HG02973 (cell line): ENCODE results near the gene HELZ.
"Not testable (repeated sequence)": the region's sequence is repeated elsewhere in the genome, so short reads cannot be mapped to it uniquely, and the experiment has no call there.

Source experiments
- ATAC-seq: cut with Tn5 transposase; IDR thresholded peaks from one replicate; pipeline ENCODE4 v1.9.1; 2021; ENCODE audit warnings: moderate library complexity; ENCODE audit not compliant: unreplicated experiment

HELZ gene, protein sequence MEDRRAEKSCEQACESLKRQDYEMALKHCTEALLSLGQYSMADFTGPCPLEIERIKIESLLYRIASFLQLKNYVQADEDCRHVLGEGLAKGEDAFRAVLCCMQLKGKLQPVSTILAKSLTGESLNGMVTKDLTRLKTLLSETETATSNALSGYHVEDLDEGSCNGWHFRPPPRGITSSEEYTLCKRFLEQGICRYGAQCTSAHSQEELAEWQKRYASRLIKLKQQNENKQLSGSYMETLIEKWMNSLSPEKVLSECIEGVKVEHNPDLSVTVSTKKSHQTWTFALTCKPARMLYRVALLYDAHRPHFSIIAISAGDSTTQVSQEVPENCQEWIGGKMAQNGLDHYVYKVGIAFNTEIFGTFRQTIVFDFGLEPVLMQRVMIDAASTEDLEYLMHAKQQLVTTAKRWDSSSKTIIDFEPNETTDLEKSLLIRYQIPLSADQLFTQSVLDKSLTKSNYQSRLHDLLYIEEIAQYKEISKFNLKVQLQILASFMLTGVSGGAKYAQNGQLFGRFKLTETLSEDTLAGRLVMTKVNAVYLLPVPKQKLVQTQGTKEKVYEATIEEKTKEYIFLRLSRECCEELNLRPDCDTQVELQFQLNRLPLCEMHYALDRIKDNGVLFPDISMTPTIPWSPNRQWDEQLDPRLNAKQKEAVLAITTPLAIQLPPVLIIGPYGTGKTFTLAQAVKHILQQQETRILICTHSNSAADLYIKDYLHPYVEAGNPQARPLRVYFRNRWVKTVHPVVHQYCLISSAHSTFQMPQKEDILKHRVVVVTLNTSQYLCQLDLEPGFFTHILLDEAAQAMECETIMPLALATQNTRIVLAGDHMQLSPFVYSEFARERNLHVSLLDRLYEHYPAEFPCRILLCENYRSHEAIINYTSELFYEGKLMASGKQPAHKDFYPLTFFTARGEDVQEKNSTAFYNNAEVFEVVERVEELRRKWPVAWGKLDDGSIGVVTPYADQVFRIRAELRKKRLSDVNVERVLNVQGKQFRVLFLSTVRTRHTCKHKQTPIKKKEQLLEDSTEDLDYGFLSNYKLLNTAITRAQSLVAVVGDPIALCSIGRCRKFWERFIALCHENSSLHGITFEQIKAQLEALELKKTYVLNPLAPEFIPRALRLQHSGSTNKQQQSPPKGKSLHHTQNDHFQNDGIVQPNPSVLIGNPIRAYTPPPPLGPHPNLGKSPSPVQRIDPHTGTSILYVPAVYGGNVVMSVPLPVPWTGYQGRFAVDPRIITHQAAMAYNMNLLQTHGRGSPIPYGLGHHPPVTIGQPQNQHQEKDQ (N-terminal part only)

DNA sequence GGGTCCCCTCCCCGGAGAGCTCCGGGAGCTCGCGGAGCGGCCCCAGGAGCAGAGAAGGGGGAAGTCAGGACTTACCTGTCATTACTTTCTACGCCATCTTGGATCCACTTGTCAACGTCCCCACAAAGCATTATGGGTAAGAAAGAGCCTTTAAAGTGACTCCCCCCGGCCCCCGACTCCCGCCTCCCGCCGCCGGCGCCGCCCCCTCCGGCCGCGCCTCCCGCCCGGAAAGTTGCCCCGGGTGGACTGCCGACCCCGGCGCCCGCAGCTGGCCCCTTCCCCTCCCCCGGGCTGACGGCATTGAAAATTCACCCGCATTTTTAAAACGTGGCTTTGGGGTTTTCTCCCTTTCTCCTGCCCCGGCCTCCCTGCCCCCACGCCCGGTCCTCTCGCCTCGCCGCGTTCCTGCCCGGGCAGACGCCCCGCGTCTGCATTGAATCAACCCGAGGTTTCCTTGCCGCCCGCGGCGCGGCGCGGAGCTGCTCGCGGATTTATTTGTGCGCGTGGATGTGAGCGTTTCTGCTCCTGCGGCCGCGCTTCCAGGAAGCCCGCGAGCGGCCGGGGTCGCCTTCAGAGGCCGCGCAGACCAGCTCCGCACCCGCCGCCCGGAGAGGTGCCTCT, at the start of gene HELZ:
Gene HELZ, minus strand, starts transcription at position 124 of the 621 bp plus-strand sequence. CDS start 26,392 bp downstream, outside the sequence.
- ATAC-seq = peak; percentile 48

DNA sequence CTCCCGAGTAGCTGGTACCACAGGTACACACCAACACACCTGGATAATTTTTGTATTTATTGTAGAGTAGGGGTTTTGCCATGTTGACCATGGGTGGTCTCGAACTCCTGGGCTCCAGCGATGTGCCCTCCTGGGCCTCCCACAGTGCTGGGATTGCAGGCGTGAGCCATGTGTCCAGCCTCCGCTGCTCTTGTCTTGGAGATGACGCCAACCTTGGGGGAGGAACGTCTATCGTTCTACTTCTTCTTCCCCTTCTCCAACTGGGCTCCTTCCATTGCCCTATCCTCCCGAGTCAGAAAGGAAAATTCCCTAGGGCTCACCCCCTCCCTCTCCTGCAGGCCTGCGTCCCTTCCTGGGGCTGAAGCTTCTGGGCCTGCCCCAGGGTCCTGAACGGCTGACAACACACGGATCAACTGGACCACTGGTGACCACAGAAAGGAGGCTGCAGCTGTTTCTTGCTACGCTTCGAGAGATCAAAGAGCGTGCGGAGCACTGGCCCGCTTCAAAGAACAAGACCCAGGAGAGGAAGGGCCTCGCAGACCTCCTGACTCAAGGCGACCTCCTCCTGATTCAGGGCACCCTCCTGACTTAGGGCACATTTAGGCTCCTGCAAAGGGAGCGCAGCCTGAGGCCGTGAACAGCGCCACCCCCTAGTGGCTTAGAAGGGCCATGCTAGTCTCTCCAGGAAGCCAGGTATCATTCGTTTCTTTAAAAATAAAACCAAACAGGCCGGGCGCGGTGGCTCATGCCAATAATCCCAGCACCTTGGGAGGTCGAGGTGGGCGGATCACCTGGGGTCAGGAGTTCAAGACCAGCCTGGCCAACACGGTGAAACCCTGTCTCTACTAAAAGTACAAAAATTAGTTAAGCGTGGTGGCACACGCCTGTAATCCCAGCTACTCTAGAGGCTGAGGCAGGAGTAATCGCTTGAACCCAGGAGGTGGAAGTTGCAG, 48.5 kb upstream of the HELZ start:
- ATAC-seq = peak; percentile 77

DNA sequence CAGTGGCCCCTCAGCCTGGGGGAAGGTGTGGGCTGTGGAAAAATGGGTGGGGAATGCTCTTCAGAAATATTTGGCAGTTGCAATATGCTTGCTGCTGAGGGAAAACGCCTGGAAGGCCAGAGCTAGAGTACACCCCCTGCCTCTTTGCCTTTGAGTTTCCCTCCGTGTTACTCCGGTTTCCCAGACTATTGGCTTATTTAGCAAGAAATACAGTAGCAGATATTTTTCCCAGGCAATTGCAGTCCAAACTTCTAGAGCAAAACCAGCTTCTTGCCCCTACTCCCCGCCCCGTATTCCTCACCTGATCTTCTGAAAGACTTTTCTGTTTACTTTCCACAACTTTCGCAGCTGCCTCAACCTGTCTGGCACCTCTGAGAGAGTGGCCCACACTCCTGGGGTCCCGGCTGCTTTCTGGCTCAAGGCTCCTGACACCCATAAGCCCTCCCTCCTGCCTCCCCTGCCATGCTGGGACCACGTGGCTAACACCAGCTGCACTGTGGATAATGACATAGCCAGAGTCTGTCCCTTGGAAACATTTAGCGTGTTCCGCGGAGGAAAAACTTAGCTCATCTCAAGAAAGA, 45.8 kb upstream of the HELZ start:
- ATAC-seq = no peak

DNA sequence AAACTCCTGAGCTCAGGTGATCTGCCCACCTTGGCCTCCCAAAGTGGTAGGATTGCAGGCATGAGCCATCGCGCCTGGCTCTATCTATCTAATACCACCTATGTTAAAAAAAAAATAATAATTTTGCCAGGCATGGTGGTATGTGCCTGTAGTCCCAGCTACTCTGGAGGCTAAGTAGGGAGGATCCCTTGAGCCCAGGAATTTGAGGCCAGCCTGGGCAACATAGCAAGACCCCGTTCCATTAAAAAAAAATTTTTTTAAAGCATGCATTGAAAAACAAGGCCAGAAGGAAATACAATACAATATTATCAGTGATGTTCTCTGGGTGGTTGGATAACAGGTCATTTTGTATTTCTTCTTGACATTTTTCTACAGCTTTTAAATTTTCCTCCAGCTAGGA, 45.2 kb upstream of the HELZ start:
- no peak for ATAC-seq

DNA sequence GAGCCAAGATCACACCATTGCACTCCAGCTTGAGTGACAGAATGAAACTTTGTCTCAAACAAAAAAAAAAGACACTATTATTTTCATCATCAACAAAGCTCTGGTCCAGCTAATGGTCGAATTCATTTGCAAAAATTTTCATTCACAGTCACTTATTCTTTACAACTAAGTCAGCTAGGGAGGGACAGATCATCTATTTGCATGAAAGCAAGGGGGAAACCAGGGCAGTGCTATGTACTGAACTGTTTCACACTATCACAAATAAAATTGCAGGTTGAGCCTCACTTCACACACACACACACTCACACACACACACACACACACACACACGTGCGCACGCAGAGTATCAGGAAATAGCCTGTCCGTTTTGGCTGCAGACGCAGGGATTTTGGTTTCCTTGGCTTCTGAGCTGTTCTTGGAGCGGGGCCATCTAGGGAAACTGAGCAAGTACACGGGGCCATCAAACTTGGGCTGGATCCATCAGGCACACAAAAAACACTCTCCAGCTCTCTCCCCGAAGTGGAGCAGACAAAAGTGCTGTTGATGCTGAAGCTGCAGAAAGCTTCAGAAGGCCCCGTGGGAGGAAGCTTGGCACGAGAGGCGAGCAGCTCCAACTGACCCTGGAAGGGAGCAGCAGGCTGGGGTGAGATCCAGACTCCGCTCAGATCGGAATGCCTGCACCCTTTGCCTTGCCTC, 44.3 kb upstream of the HELZ start:
- ATAC-seq = no peak

DNA sequence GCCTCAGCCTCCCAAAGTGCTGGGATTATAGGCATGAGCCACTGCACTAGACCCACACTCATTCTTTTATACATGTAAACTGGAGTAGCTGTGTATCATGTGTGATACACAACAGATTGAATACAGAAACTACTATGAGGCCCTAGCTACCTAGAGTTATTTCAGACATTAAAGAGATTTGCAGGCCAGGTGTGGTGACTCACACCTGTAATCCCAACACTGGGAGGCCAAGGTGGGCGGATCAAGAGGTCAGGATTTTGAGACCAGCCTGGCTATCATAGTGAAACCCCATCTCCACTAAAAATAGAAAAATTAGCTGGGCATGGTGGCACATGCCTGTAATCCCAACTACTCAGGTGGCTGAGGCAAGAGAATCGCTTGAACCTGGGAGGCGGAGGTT, 41.8 kb upstream of the HELZ start:
- not testable (repeated sequence) for ATAC-seq

DNA sequence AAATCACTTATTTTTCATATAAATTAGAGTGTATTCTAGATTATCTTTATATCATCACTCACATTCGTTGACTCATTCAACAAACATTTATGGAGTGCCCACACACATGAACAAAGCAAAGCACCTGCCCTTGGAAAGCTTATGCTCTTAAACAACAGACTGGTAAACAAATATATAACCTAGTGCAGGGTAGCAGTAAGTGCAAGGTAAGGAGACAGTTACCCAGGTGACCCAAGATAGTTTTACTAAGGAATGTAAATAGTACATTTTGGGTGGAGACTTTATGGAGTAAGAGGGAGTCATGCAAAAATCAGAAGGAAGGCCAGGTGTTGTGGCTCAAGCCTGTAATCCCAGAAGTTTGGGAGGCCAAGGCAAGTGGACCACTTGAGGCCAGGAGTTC, 40.4 kb upstream of the HELZ start:
- ATAC-seq = no peak

DNA sequence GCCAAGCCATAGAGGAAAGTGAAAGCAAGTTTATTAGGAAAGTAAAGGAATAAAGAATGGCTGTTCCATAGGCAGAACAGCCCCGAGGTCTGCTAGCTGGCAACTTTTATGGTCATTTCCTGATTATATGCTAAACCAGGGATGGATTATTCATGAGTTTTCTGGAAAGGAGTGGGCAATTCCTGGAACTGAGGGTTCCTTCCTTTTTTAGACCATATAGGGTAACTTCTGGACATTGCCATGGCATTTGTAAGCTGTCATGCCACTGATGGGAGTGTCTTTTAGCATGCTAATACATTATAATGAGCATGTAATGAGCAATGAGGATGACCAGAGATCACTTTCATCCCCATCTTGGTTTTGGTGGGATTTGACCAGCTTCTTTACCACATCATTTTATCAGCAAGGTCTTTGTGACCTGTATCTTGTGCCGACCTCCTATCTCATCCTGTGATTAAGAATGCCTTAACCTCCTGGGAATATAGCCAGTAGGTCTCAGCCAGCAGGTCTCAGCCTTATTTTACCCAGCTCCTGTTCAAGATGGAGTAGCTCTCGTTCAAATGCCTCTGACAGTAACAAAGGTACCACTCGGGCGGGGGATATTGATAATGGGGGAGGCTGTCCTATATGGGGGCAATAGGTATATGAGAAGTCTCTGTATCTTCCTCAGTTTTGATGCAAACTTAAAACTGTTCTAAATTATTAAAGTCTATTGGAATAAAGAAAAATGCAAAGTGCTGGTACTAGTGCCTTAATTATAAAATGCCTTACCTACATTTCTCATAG, 38.9 kb upstream of the HELZ start:
- ATAC-seq = no peak

DNA sequence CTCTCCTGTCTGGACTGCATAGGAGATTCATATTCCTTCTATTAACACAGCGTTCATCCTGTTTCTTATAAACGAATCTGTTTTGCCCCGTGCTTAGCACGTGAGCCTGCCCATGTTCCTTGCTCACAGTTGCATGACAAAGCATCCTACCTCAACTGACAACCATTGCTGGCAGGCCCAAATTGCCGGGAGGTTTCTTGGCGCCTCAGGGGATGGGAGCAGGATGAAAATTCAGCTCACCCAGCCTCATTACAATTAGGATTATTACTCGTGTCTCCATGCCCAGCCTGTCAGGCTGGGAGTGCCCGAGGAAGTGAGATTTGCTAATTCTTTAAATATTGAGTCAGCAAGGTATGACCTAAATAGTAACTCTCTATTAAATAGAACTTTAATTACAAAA, 36.7 kb upstream of the HELZ start:
- ATAC-seq = no peak

DNA sequence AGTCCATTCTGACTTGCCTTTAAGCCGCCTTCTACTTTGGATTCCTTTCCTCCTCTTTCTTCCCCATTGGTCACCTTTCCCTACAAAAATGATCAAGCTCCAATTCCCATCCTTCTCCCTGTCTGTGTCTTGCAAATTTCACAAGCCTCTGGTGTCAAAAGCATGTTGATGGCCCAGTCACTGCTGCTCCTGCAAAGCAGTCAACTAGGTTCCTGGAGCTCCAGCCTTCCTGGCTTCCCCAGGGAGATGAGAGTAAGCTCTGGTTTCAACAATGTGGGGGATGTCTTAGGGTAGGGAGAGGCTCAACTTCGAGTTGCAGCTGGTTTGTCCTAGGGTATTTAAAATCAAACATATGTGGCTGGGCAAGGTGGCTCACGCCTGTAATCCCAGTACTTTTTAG, 36.1 kb upstream of the HELZ start:
- no peak for ATAC-seq

DNA sequence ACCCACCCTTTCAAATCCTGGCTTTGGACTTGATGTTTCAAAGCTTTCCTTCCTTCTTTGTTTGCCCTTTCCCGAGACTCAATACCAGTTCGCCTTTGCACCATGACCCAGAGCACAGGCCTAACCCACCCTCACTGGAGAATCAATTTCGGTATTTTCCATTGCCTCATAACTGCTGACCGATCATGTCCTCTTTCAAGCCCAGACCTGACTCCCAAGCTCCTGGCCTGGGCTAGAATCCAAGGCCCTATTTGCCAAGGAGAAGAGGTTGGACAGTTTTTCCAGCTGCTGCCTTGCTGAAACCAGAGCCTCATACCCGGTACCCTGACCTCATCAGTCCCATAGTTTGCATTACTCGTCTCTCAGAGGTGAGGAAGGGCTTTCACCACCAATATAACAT, 35.3 kb upstream of the HELZ start:
- ATAC-seq = no peak

DNA sequence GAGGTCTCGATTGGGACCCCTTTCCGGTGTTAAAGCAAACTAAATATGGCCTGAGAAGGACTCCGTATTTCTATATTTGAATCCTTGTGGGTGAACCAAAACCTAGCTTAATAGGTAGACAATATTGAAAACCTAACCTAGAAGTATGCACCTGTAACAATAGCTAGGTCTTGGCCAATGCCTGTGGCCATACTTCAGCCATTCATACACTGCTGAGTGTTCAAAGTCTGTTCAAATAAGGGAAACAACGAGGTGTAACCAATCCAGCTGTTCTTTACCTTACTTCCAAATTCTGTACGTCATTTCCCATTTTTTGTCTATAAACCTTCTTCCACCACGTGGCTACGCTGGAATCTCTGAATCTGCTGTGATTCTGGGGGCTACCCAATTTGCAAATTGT, 34.1 kb upstream of the HELZ start:
- no peak for ATAC-seq

DNA sequence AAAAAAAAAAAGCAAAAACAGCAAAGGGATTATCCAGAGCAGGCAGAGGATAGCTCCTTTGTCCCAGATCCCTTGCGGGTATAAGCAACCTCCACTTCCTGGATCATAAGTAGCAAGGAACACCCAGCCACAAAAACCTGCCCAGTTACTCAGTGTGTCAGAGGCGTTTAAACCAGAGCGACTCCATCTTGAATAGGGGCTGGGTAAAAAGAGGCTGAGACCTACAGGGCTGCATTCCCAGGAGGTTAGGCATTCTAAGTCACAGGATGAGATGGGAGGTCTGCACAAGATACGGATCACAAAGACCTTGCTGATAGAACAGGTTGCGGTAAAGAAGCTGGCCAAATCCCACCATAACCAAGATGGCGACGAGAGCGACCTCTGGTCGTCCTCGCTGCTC, 33.4 kb upstream of the HELZ start:
- ATAC-seq = no peak

DNA sequence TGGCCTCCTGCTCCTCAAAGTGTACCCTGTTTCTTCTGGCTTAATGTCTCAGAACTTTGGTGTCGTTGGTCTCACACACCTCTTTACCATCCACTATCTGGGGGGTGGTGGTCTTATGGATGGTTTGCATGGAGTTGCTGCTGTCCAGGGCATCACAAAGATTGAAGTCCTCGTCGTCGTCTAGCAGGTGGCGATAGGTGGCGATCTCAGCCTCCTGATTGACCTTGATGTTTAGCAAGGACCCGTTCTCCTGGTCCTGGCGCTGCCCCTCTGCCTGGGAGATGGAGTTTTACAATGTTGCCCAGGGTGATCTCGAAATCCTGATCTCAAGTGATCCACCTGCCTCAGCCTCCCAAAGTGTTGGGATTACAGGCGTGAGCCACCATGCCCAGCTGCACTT, 31.1 kb upstream of the HELZ start:
- no peak for ATAC-seq

DNA sequence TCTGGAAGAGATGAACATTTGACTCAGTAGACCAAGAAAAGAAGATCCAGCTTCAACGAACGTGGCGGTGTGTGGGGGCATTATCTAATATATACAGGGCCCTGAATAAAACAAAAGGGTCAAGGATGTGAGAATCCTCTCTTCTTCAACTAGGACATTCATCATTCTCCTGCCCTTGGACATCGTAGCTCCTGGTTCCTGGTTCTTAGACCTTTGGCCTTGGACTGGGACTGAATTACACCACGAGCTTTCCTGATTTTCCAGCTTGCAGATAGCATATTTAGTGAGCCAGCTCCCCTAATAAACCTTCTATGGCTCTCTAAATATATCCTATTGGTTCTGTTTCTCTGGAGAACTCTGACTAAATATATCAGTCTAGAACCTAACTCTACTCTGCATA, 29.5 kb upstream of the HELZ start:
- ATAC-seq = no peak

DNA sequence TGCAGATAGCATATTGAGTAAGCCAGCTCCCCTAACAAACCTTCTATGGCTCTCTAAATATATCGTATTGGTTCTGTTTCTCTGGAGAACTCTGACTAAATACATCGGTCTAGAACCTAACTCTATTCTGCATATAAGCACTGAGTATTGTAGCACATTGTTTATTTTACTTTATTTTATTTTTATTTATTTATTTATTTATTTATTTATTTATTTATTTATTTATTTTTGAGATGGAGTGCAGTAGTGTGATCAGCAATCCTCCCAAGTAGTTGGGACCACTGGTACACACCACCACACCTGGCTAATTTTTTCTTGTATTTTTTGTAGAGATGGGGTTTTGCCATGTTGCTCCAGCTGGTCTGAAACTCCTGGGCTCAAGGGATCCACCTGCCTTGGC, 28.9 kb upstream of the HELZ start:
- ATAC-seq = no peak

DNA sequence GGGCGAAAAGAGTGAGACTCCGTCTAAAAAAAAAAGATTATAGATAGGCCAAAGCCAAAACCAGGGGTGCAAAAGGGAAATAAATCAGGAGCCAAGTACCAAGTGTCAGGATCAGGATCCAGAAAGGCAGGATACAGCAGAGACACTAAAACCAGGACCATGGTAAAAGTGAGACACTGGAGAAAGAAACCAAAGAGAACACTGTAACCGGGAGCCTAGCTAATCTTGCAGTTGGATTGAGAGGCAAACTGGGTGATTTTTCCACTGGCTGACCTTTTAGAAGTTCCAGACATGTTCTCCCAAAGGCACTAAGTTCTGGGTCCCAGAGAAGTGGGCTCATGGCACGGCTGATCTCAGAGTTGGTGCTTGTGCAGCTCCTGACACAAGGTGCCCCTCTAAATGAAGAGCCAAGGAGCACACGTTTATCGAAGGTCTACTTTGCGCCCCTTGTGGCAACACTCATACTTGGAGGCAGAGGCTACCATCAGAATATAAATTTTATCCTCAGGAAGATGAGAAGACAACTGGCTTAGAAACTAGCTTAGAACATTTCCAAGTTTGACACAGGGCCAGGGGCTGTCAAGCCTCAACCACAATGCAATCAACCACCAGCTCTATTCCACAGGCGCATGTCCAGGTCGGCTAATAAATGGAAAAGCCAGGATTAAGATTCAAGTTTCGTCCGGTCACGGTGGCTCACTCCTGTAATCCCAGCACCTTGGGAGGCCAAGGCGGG, 27.5 kb upstream of the HELZ start:
- ATAC-seq = no peak
